Vagina (tissue), 2 donors: Measurements from ENCODE around the gene CELF4.

Experiments used
- POLR2A ChIP-seq, 2 donors: fragments of 450-650 bp; IDR thresholded peaks; one replicate each; pipeline ENCODE4 v1.6.1; 2017; ENCODE audit warnings: antibody characterized with exemption in 2 of 2, mild to moderate bottlenecking in 2 of 2, moderate library complexity in 2 of 2
- POLR2AphosphoS5 ChIP-seq, 2 donors: sonication (generic); formaldehyde crosslinking; IDR thresholded peaks; one replicate each; pipeline ENCODE4 v1.9.0; 2017; ENCODE audit warnings: antibody characterized with exemption in 2 of 2, mild to moderate bottlenecking in 2 of 2, low read depth in 1 of 2; ENCODE audit not compliant: insufficient read depth in 1 of 2
- TF ChIP-seq, protein P1 (sequence below), 3 experiments: fragments of 450-650 bp in 2 of 3; fragments of 200-600 bp in 1 of 3; sonication (generic) in 1 of 3; IDR thresholded peaks; one replicate each; pipeline ENCODE4 v1.5.1; 2017 to 2019; ENCODE audit warnings: antibody characterized with exemption in 3 of 3, mild to moderate bottlenecking in 2 of 3, moderate library complexity in 2 of 3

DNA sequence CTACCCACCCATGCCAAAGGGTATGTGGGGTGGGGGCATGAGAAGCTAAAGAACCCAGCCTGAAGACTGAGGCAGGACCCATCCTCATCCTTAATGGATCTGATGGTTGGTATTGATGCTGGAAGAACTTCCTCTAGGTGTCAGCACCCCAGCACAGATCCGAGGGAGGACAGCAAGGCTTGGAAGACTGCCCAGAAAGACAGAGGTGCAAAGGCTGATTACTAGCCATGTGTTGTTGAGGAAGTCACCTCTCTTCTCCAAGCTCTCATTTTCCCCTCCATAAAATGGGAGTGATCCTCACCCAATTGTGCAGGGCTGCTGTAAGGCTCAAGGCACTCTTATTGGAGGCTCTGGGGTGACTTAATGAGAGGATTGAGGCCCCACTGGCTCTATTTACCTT, 256.5 kb downstream of the CELF4 start:
- TF ChIP-seq, protein P1, sequence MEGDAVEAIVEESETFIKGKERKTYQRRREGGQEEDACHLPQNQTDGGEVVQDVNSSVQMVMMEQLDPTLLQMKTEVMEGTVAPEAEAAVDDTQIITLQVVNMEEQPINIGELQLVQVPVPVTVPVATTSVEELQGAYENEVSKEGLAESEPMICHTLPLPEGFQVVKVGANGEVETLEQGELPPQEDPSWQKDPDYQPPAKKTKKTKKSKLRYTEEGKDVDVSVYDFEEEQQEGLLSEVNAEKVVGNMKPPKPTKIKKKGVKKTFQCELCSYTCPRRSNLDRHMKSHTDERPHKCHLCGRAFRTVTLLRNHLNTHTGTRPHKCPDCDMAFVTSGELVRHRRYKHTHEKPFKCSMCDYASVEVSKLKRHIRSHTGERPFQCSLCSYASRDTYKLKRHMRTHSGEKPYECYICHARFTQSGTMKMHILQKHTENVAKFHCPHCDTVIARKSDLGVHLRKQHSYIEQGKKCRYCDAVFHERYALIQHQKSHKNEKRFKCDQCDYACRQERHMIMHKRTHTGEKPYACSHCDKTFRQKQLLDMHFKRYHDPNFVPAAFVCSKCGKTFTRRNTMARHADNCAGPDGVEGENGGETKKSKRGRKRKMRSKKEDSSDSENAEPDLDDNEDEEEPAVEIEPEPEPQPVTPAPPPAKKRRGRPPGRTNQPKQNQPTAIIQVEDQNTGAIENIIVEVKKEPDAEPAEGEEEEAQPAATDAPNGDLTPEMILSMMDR (IDR thresholded peaks at IDR 0.05) = no peak
- TF ChIP-seq POLR2A (IDR thresholded peaks at IDR 0.05) = no peak
- TF ChIP-seq POLR2AphosphoS5 (IDR thresholded peaks at IDR 0.05; ENCODE audit: insufficient read depth in 1 of 2, low read depth in 1 of 2) = no peak
